Activated CD8-positive, alpha-beta memory T cell treated with anti-CD3 and anti-CD28 coated beads for 4 hours (primary cell): Measurements from ENCODE around the gene CRISPLD2.

Experiments
- DNase-seq, 2 donors: peaks; one replicate each; pipeline ENCODE4 v3.0.0-alpha.2; 2020; ENCODE audit warnings: low read depth in 2 of 2

The CRISPLD2 gene

DNA sequence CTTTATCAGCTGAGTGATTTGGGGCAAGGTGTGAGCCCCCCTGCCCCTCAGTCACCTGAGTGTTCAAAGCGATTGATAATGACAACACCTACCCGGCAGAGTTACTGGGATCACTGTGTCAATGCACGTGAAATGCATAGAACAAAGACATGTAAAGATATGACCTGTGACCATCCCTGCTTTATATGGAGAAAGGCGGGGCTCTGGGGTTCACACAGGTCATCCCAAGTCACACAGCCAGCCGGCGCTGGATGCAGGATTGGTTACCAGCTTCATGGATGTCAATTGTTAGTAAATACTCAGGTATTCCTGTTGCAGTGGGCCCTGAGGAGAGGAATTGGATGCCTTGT, 64.4 kb downstream of the CRISPLD2 start:
- DNase-seq: no peak

DNA sequence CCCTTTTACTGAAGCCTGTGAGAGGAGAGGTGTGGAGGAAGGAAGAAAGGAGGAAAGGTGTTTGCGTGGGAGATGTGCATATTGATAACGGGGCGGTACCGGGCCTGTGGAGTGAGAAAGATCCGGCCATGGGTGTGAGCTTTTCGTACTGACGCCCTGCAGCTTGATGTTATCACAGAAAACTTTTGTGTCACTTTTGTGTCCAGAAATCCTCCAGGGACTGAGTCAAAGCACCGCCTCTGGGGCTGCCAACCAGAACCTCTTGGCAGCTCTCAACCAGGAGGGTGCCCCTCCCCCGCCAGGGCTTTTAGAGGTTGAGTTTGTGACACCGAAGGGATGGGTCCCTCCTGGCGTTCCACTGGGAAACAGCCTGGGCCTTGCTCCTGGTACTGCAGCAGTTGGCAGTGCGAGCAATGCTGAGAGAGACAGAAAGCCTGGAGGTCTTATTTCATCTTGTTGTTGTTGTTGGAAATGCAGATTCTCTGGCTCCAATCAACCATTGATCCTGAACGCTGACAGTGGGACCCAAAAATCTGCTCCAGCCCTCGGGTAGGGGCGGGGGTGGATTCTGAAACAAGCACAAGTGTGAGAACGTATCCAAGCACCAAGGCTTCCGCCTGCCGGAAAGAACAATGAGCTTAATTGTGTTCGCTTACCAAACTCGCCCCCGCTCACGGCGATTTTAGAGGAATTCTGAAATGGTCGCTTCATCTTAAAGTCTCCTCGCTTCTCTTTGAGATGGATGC, 65.0 kb downstream of the CRISPLD2 start:
- DNase-seq: no peak

GRCh38 chr16:84885342-84885910, 65.6 kb downstream of the CRISPLD2 start:
- no peak for DNase-seq

GRCh38 chr16:84886497-84887090, 66.8 kb downstream of the CRISPLD2 start:
- DNase-seq: no peak

GRCh38 chr16:84887207-84887606, 67.4 kb downstream of the CRISPLD2 start:
- DNase-seq: no peak

DNA sequence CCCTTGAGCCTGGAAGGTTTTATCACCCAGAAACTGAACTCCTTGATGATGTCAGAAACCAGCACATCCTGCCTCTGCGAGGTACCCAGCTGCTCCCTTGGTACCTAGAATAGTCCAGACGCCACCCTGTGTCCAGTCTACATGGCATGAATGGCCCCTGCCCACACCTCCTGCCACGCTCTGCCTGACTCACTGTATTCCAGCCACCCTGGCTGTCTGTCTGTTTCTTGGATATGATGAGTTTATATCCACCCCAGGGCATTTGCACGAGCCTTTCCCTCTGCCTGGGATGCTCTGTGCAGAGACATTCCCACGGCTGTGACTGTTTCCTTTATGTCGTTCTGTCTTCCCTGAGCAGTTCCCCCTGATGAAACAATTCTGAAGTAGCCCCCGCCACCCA, 68.7 kb downstream of the CRISPLD2 start:
- DNase-seq: no peak

DNA sequence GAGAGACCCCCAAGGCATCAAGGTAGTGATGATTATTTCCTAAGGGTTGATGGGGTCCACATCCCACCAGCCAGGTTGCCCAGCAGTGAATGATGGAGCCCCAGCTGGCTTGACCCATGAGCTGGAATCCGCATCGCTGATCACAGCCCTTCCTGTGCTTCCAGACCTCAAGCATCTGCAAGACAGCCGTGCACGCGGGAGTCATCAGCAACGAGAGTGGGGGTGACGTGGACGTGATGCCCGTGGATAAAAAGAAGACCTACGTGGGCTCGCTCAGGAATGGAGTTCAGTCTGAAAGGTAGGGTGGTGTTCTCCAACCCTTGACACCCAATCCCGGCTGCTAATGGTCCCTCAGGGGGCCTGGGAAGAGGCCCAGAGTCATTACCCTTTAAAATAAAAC, 69.3 kb downstream of the CRISPLD2 start:
- DNase-seq: no peak

GRCh38 chr16:84890427-84890826, 70.6 kb downstream of the CRISPLD2 start:
- DNase-seq: no peak

- DNase-seq: no peak
These were observed 71.5 kb downstream of the CRISPLD2 start for GRCh38 chr16:84891149-84891795.

DNA sequence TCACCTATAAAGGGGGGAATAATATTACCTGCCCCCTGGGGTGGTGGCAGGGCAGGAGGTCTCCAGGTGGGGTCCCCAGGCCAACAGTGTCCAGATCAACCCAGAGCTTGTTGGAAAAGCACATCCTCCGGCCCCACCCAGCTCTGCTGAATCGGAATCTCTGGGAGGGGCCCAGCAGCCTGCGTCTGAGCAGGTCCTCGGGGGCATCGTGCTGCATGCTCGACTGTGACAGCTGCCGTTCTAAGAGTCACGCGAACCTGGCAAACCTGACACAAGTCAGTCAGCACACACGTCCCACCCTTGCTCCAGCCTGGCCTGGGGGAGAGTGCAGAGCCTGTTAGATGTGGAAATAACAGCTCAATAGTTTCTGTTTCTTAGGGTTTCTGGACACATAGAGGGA, 72.3 kb downstream of the CRISPLD2 start:
- no peak for DNase-seq

DNA sequence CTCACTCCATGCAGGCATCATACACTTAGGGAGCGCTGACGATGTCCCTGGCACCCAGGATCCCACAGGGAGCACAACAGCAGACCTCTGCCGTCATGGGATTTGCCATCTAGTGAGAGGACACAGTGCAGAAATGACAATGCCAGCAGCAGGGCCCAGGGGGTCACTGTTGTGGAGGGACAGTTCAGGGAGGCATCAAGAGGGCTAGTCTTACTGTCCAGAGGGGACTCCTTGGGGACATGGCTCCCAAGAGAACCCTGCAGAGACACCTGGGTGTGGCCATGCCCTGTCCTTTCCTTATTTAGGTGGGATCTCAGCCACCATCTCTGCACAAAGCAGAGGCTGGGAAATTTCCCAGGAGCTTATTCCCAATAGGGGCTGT, 73.7 kb downstream of the CRISPLD2 start:
- no peak for DNase-seq

DNA sequence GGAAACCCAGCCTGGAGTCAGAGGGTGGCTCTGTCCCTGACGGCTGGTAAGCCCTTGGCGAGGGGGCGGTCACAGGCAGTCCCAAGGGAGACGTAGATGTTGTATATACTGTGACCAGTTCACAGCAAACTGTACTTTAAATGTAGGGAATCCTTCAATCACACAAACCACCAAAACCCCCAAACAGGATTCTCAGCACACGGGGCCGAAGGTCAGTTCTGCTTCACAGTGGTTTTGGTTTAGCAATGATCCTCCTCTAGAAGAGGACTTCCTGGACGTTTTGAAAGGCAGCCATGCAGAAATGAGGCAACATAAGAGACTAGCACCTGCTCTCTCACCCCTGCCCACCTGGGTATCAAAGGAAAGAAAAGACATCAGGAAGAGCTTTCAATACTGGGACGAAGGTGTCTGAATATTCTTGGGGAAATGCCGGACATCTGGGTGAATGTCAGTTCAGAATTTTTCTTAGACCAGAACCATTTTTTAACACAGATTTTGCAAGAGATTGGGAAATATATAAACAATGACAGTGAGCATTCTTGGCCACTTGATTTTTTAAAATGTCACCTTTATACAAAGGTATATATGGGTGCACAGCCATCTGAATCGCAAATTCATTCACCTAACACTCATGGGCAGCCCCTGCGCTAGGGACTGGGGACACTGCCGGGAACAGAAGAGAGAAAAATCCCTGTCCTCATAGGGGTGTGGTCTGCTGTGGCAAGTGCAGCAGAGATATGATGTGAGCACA, 74.2 kb downstream of the CRISPLD2 start:
- DNase-seq: no peak

DNA sequence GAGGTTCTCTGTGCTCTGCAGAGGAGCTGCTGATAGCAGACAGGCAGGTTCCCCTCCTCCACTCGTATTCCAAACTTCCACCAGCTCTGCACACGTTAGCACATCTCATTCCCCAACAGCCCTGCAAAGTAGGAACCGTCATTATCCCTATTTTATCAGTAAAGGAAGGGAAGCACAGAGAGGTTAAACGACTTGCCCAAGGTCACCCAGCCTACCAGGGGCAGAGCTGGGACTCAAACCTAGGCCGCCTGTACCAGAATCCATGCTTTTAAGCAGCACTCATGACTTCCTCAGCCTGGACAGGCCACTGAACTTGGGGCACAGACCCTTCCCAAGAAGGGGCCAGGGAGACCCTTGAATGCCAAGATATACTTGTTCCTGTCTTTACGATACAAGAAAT, 75.2 kb downstream of the CRISPLD2 start:
- no peak for DNase-seq

GRCh38 chr16:84896847-84897246, 77.1 kb downstream of the CRISPLD2 start:
- no peak for DNase-seq

DNA sequence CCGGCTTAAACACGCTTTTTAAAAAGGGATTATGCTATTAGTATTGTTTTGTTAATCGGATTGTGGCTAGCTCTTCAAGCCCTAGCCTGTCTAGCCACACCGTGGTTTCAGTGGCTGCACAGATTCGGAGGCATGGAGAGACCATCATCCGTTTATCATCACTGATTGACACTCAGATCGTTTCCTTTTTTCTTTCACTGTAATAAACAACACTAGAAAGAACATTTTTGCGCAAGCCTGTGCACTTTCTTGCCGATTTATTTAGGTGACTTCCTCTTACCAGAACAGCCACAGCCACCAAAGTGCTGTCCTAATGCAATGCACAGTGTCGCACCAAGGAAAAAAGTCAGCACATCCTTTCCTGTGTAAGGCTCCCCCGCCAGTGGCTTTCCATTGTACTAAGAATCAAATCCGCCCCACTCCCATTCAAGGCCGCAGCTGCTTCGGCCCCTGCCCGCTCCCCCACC, 78.2 kb downstream of the CRISPLD2 start:
- no peak for DNase-seq

DNA sequence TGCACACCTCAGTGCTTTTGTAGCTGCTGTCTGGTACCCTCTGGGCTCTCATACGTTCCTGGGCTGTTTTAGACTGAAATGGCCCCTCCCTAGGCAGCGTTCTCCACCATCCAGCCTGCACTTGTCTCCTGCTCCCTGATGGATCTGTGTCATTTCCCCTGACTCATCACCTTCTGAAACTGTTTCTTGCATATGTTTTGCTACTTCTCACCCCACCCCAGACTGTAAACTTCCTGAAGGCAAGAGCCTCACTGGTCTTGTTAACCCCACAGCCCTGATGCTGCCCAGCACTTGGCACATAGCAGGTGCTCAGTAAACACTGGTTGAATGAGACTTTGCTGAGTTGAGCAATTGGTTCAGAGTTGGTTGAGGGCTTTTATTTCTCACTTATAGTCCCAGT, 78.7 kb downstream of the CRISPLD2 start:
- no peak for DNase-seq

GRCh38 chr16:84899414-84899813, 79.6 kb downstream of the CRISPLD2 start:
- no peak for DNase-seq

DNA sequence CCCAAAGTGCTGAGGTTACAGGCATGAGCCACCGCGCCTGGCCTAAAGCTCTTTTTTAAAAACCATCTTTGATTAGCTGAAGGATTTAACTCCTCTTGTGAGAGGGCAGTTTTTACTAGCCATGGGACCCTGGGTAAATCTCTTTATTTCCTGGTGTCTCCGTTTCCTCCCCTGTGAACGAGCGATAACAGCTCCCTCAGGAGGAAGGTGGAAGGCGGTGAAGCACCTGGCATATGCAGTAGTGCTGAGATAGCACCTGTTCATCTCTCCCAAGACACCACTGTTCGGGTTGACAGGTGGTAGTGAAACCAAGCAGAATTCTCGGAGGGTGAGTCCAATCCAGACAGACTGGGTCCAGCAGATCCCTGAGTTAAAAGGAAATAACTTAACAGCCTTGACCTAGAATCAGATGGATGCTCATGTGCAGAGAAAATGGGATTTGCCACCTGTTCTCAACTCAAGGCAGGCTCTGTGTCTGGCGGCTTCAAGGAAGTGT, 86.2 kb downstream of the CRISPLD2 start:
- DNase-seq: no peak

- DNase-seq: no peak
These were observed 87.3 kb downstream of the CRISPLD2 start for GRCh38 chr16:84907051-84907450.

DNA sequence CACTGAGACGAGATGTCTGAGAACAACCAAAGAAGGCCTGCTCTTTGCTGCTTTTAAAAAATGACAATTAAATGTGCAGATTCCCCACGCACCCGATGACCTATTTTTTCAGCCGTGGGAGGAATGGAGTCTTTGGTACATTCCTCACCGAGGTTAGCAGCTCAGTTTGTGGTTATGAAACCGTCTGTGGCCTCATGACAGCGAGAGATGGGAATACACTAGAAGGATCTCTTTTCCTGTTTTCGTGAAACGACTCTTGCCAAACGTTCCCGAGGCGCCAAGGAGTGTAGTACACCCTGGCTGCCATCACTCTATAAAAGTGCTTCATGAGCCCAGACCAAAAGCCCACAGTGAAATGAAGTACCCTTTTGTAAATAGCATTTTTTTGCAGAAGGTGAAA, 87.8 kb downstream of the CRISPLD2 start:
- DNase-seq: no peak

GRCh38 chr16:84909476-84910085, 89.8 kb downstream of the CRISPLD2 start:
- no peak for DNase-seq
